Neural progenitor cell (in vitro differentiated cells): Measurements from ENCODE around the gene ADCY2.

Experiments used
- EZH2 ChIP-seq: fragments of 200-600 bp; sonication (generic); IDR thresholded peaks from 2 replicates; pipeline ENCODE4 v1.6.1; 2017; ENCODE audit warnings: antibody characterized with exemption, mild to moderate bottlenecking, moderate library complexity
- EZH2phosphoT487 ChIP-seq: fragments of 200-600 bp; sonication (generic); IDR thresholded peaks from 2 replicates; pipeline ENCODE4 v1.6.1; 2017; ENCODE audit warnings: antibody characterized with exemption
- TF ChIP-seq, protein P1 (sequence below): fragments of 200-600 bp; sonication (generic); IDR thresholded peaks from 2 replicates; pipeline ENCODE4 v1.5.1; 2017; ENCODE audit warnings: antibody characterized with exemption, mild to moderate bottlenecking

DNA sequence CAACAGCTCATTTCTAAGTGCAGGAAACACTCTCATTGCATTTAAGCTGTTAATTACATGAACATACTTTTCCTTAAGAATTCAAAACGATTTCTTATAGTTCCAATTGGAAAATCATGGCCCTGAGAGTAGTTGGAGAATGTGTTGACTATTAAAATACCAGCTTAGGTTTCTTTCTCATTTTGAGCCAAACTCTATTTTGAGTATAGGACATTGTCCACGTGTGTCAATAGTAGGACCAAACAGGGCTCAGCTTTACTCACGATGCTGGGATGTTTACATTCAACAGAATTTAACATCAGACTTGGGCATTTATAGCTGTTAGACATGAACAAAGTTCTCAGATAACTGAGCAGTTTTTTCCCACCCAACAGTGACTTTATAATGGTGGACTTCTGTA, 39.6 kb downstream of the ADCY2 start:
- TF ChIP-seq EZH2 = no peak
- TF ChIP-seq, protein P1, sequence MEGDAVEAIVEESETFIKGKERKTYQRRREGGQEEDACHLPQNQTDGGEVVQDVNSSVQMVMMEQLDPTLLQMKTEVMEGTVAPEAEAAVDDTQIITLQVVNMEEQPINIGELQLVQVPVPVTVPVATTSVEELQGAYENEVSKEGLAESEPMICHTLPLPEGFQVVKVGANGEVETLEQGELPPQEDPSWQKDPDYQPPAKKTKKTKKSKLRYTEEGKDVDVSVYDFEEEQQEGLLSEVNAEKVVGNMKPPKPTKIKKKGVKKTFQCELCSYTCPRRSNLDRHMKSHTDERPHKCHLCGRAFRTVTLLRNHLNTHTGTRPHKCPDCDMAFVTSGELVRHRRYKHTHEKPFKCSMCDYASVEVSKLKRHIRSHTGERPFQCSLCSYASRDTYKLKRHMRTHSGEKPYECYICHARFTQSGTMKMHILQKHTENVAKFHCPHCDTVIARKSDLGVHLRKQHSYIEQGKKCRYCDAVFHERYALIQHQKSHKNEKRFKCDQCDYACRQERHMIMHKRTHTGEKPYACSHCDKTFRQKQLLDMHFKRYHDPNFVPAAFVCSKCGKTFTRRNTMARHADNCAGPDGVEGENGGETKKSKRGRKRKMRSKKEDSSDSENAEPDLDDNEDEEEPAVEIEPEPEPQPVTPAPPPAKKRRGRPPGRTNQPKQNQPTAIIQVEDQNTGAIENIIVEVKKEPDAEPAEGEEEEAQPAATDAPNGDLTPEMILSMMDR = no peak
- no peak for TF ChIP-seq EZH2phosphoT487
